HUES48 (cell line): ENCODE measurements around the gene PLA2G2D.

ENCODE experiments used
- H3K27ac ChIP-seq: one replicate; pipeline ENCODE4 v1.7.0; 2013; ENCODE audit warnings: low read depth, low read length, inconsistent platforms
- H3K27me3 ChIP-seq: 2 replicates; pipeline ENCODE4 v1.6.1; 2013; ENCODE audit warnings: mild to moderate bottlenecking, low read length; ENCODE audit not compliant: control insufficient read depth, insufficient read depth
- H3K36me3 ChIP-seq: 2 replicates; pipeline ENCODE4 v1.6.1; 2013; ENCODE audit warnings: low read length; ENCODE audit not compliant: control insufficient read depth, insufficient read depth
- H3K4me1 ChIP-seq: 2 replicates; pipeline ENCODE4 v1.6.1; 2013; ENCODE audit warnings: mild to moderate bottlenecking, low read length; ENCODE audit not compliant: control insufficient read depth, insufficient read depth
- H3K4me3 ChIP-seq: 2 replicates; pipeline ENCODE4 v1.5.1; 2013; ENCODE audit warnings: mild to moderate bottlenecking, low read depth, low read length
- H3K9ac ChIP-seq: 2 replicates; pipeline ENCODE4 v1.6.1; 2013; ENCODE audit warnings: mild to moderate bottlenecking, low read depth, low read length, moderate library complexity
- H3K9me3 ChIP-seq: 2 replicates; pipeline ENCODE4 v1.6.1; 2013; ENCODE audit warnings: low read length; ENCODE audit not compliant: control insufficient read depth, insufficient read depth

The PLA2G2D gene

GRCh38 chr1:20083178-20083944 is 36.0 kb downstream of the PLA2G2D start:
- no peaks in the 10 kb centered on the region for H3K27me3 ChIP-seq
- H3K36me3 ChIP-seq = no peaks in the 10 kb centered on the region
- H3K27ac ChIP-seq = no peak overlapping the region
- H3K9me3 ChIP-seq = no peaks in the 10 kb centered on the region
- H3K4me1 ChIP-seq = no peaks in the 10 kb centered on the region
- no peak overlapping the region for H3K9ac ChIP-seq
- no peak overlapping the region for H3K4me3 ChIP-seq

GRCh38 chr1:20082772-20083171 is 36.6 kb downstream of the PLA2G2D start:
- no peaks in the 10 kb centered on the region for H3K36me3 ChIP-seq
- no peak overlapping the region for H3K9ac ChIP-seq
- no peaks in the 10 kb centered on the region for H3K27me3 ChIP-seq
- no peaks in the 10 kb centered on the region for H3K4me1 ChIP-seq
- no peak overlapping the region for H3K27ac ChIP-seq
- no peaks in the 10 kb centered on the region for H3K9me3 ChIP-seq
- no peak overlapping the region for H3K4me3 ChIP-seq

- no peaks in the 10 kb centered on the region for H3K36me3 ChIP-seq
- no peak overlapping the region for H3K4me3 ChIP-seq
- H3K9me3 ChIP-seq = no peaks in the 10 kb centered on the region
Measured at GRCh38 chr1:20081353-20081810, 38.0 kb downstream of the PLA2G2D start.

GRCh38 chr1:20080441-20081352 is 38.6 kb downstream of the PLA2G2D start:
- Histone ChIP-seq H3K9ac (no peak overlapping the region), H3K36me3 (no peaks in the 10 kb centered on the region), H3K4me1 (no peaks in the 10 kb centered on the region), H3K27ac (no peak overlapping the region), H3K9me3 (no peaks in the 10 kb centered on the region), H3K27me3 (no peaks in the 10 kb centered on the region), H3K4me3 (no peak overlapping the region)

More at GRCh38 chr1:20081353-20081810, 38.0 kb downstream of the PLA2G2D start:
- Histone ChIP-seq H3K4me1 (no peaks in the 10 kb centered on the region), H3K9ac (no peak overlapping the region), H3K27me3 (no peaks in the 10 kb centered on the region), H3K27ac (no peak overlapping the region)

- H3K27me3 ChIP-seq = no peaks in the 10 kb centered on the region
- H3K4me1 ChIP-seq = no peaks in the 10 kb centered on the region
- H3K9me3 ChIP-seq = no peaks in the 10 kb centered on the region
- H3K9ac ChIP-seq = no peak overlapping the region
- H3K36me3 ChIP-seq = no peaks in the 10 kb centered on the region
- no peak overlapping the region for H3K27ac ChIP-seq
- H3K4me3 ChIP-seq = no peak overlapping the region
Measured at GRCh38 chr1:20079661-20080305, 39.6 kb downstream of the PLA2G2D start.

GRCh38 chr1:20078711-20079110 is 40.6 kb downstream of the PLA2G2D start:
- no peak overlapping the region for H3K27ac ChIP-seq
- no peak overlapping the region for H3K4me3 ChIP-seq
- H3K9ac ChIP-seq = no peak overlapping the region
- H3K4me1 ChIP-seq = no peaks in the 10 kb centered on the region
- no peaks in the 10 kb centered on the region for H3K36me3 ChIP-seq
- no peaks in the 10 kb centered on the region for H3K9me3 ChIP-seq
- H3K27me3 ChIP-seq = no peaks in the 10 kb centered on the region

GRCh38 chr1:20078171-20078651 is 41.1 kb downstream of the PLA2G2D start:
- no peak overlapping the region for H3K4me3 ChIP-seq
- H3K4me1 ChIP-seq = no peaks in the 10 kb centered on the region
- H3K9ac ChIP-seq = no peak overlapping the region
- no peaks in the 10 kb centered on the region for H3K36me3 ChIP-seq
- H3K27ac ChIP-seq = no peak overlapping the region
- no peaks in the 10 kb centered on the region for H3K27me3 ChIP-seq
- H3K9me3 ChIP-seq = no peaks in the 10 kb centered on the region

- Histone ChIP-seq H3K4me3 (no peak overlapping the region), H3K4me1 (no peaks in the 10 kb centered on the region), H3K9me3 (no peaks in the 10 kb centered on the region), H3K27ac (no peak overlapping the region), H3K9ac (no peak overlapping the region), H3K36me3 (no peaks in the 10 kb centered on the region), H3K27me3 (no peaks in the 10 kb centered on the region)
Measured at GRCh38 chr1:20076710-20077461, 42.5 kb downstream of the PLA2G2D start.

GRCh38 chr1:20076223-20076622 is 43.1 kb downstream of the PLA2G2D start:
- Histone ChIP-seq H3K9ac (no peak overlapping the region), H3K9me3 (no peaks in the 10 kb centered on the region), H3K27me3 (no peaks in the 10 kb centered on the region), H3K4me1 (no peaks in the 10 kb centered on the region), H3K4me3 (no peak overlapping the region), H3K27ac (no peak overlapping the region), H3K36me3 (no peaks in the 10 kb centered on the region)

- Histone ChIP-seq H3K4me1 (no peaks in the 10 kb centered on the region), H3K9me3 (no peaks in the 10 kb centered on the region)
Measured at GRCh38 chr1:20075345-20075744, 44.0 kb downstream of the PLA2G2D start.

More at GRCh38 chr1:20075345-20075744, 44.0 kb downstream of the PLA2G2D start:
- H3K27me3 ChIP-seq = no peaks in the 10 kb centered on the region
- H3K4me3 ChIP-seq = no peak overlapping the region
- no peak overlapping the region for H3K9ac ChIP-seq
- H3K36me3 ChIP-seq = no peaks in the 10 kb centered on the region
- H3K27ac ChIP-seq = no peak overlapping the region
